22Rv1 (cell line): ENCODE results near the gene LGALS13.

Source experiments
- ZFX ChIP-seq: fragments of 450-650 bp; IDR thresholded peaks from 2 replicates; pipeline ENCODE4 v1.6.1; 2017; ENCODE audit warnings: antibody characterized with exemption, borderline replicate concordance
- TF ChIP-seq, protein P1 (sequence below): fragments of 450-650 bp; IDR thresholded peaks from 2 replicates; pipeline ENCODE4 v1.5.1; 2017; ENCODE audit warnings: mild to moderate bottlenecking

DNA sequence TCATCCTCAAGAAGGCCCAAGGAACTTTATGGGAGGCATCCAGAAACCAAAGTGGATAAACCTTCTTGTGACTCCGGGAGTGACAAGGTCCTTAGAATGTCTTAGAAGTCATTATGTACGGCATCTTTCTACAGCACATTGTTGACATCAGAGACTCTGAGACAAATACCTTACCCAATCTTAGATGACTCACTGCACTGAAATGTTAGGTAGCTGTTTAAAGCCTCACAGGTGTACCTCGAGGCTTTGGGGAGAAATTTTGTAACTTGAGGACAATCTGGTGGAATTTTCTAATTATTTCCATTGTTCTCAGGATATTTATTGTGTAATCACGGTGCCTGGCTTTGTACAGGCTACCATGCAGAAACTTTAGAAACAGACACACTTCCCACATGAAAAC, 14.8 kb upstream of the LGALS13 start:
- TF ChIP-seq, protein P1, sequence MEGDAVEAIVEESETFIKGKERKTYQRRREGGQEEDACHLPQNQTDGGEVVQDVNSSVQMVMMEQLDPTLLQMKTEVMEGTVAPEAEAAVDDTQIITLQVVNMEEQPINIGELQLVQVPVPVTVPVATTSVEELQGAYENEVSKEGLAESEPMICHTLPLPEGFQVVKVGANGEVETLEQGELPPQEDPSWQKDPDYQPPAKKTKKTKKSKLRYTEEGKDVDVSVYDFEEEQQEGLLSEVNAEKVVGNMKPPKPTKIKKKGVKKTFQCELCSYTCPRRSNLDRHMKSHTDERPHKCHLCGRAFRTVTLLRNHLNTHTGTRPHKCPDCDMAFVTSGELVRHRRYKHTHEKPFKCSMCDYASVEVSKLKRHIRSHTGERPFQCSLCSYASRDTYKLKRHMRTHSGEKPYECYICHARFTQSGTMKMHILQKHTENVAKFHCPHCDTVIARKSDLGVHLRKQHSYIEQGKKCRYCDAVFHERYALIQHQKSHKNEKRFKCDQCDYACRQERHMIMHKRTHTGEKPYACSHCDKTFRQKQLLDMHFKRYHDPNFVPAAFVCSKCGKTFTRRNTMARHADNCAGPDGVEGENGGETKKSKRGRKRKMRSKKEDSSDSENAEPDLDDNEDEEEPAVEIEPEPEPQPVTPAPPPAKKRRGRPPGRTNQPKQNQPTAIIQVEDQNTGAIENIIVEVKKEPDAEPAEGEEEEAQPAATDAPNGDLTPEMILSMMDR, result no peak
- TF ChIP-seq ZFX, result no peak
